ENCODE data around the gene PARP12. TPM values are rescaled to one million over a fixed set of nuclear protein-coding genes. Genes with fewer than 3 reads are reported as not detected.

The PARP12 gene
- total and polyA plus RNA-seq, 2 of the 13 experiments (the other 11 are each of a cell fraction or from before 2014, with no cell fraction given) = 15.5 to 35.2 TPM

GRCh38 chr7:140005754-140006503 lies 56.8 kb downstream of the PARP12 start (continued):
- TF ChIP-seq HNF1B (CRISPR knock-in tag; IDR thresholded peaks at IDR 0.05) (peak; percentile 58), ZSCAN12 (CRISPR knock-in tag; IDR thresholded peaks at IDR 0.05) (no peak), TBL1XR1 (IDR thresholded peaks at IDR 0.05; ENCODE audit: borderline replicate concordance, low read length, partially characterized antibody) (no peak), SIX1 (CRISPR knock-in tag; IDR thresholded peaks at IDR 0.05; ENCODE audit: borderline replicate concordance) (no peak), MNT (IDR thresholded peaks at IDR 0.05) (no peak), DMAP1 (CRISPR knock-in tag; IDR thresholded peaks at IDR 0.05) (no peak), PITX1 (CRISPR knock-in tag; IDR thresholded peaks at IDR 0.05) (no peak), PREB (CRISPR knock-in tag; IDR thresholded peaks at IDR 0.05) (no peak), KLF13 (CRISPR knock-in tag; IDR thresholded peaks at IDR 0.05) (no peak), HNF4A (CRISPR knock-in tag; IDR thresholded peaks at IDR 0.05) (peak; percentile 38), SAP130 (CRISPR knock-in tag; IDR thresholded peaks at IDR 0.05; ENCODE audit: low read depth) (0 out of 2 replicates have a peak, but pooled peaks have one; percentile 27), IRF2 (CRISPR knock-in tag; IDR thresholded peaks at IDR 0.05) (0 out of 2 replicates have a peak, but pooled peaks have one; percentile 45), FOXO1 (CRISPR knock-in tag; IDR thresholded peaks at IDR 0.05) (0 out of 2 replicates have a peak, but pooled peaks have one; percentile 15), ZFP1 (CRISPR knock-in tag; IDR thresholded peaks at IDR 0.05) (no peak)
- TF ChIP-seq, protein P1, sequence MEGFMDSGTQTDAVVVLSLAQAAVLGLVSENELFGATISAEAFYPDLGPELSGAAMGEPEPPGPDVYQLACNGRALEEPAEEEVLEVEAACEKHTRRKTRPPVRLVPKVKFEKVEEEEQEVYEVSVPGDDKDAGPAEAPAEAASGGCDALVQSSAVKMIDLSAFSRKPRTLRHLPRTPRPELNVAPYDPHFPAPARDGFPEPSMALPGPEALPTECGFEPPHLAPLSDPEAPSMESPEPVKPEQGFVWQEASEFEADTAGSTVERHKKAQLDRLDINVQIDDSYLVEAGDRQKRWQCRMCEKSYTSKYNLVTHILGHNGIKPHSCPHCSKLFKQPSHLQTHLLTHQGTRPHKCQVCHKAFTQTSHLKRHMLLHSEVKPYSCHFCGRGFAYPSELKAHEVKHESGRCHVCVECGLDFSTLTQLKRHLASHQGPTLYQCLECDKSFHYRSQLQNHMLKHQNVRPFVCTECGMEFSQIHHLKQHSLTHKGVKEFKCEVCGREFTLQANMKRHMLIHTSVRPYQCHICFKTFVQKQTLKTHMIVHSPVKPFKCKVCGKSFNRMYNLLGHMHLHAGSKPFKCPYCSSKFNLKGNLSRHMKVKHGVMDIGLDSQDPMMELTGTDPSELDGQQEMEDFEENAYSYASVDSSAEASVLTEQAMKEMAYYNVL (CRISPR knock-in tag; IDR thresholded peaks at IDR 0.05; ENCODE audit: borderline replicate concordance) = no peak
- TF ChIP-seq, protein P2, sequence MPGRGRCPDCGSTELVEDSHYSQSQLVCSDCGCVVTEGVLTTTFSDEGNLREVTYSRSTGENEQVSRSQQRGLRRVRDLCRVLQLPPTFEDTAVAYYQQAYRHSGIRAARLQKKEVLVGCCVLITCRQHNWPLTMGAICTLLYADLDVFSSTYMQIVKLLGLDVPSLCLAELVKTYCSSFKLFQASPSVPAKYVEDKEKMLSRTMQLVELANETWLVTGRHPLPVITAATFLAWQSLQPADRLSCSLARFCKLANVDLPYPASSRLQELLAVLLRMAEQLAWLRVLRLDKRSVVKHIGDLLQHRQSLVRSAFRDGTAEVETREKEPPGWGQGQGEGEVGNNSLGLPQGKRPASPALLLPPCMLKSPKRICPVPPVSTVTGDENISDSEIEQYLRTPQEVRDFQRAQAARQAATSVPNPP (CRISPR knock-in tag; IDR thresholded peaks at IDR 0.05) = no peak
- TF ChIP-seq, protein P3, sequence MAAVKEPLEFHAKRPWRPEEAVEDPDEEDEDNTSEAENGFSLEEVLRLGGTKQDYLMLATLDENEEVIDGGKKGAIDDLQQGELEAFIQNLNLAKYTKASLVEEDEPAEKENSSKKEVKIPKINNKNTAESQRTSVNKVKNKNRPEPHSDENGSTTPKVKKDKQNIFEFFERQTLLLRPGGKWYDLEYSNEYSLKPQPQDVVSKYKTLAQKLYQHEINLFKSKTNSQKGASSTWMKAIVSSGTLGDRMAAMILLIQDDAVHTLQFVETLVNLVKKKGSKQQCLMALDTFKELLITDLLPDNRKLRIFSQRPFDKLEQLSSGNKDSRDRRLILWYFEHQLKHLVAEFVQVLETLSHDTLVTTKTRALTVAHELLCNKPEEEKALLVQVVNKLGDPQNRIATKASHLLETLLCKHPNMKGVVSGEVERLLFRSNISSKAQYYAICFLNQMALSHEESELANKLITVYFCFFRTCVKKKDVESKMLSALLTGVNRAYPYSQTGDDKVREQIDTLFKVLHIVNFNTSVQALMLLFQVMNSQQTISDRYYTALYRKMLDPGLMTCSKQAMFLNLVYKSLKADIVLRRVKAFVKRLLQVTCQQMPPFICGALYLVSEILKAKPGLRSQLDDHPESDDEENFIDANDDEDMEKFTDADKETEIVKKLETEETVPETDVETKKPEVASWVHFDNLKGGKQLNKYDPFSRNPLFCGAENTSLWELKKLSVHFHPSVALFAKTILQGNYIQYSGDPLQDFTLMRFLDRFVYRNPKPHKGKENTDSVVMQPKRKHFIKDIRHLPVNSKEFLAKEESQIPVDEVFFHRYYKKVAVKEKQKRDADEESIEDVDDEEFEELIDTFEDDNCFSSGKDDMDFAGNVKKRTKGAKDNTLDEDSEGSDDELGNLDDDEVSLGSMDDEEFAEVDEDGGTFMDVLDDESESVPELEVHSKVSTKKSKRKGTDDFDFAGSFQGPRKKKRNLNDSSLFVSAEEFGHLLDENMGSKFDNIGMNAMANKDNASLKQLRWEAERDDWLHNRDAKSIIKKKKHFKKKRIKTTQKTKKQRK (IDR thresholded peaks at IDR 0.05; ENCODE audit: low read length) = no peak
